Measurements from ENCODE around the gene TCERG1L. TPM values are rescaled to one million over a fixed set of nuclear protein-coding genes. Genes with fewer than 3 reads are reported as not detected.
"Not testable (repeated sequence)": the region's sequence is repeated elsewhere in the genome, so short reads cannot be mapped to it uniquely, and the experiment has no call there.

The TCERG1L gene
- total and polyA plus RNA-seq, 5 donors from 2014 or later: not detected

- no peak for ATAC-seq (ENCODE audit: low read depth in 2 of 2)
These were observed 130.6 kb downstream of the TCERG1L start for GRCh38 chr10:131180740-131181415.

GRCh38 chr10:131180086-131180485, 131.4 kb downstream of the TCERG1L start:
- no peaks in the 10 kb centered on the region for H3K36me3 Mint-ChIP-seq
- no peak overlapping the region for H3K4me3 Mint-ChIP-seq
- DNase-seq (no peak), ATAC-seq (ENCODE audit: low read depth in 2 of 2) (no peak)
- no peaks in the 10 kb centered on the region for H3K4me1 Mint-ChIP-seq
- Histone ChIP-seq H3K27ac (ENCODE audit: insufficient read depth, low read length, poor library complexity, severe bottlenecking) (no peak overlapping the region), H3K9me3 (ENCODE audit: control insufficient read depth in 2 of 2, low read length in 2 of 2) (peaks cover 0 to 10% of the 10 kb centered on the region in 2 experiments), H3K4me1 (ENCODE audit: control insufficient read depth, insufficient read depth, low read length, poor library complexity, severe bottlenecking) (no peaks in the 10 kb centered on the region), H3K36me3 (ENCODE audit: control insufficient read depth, insufficient read depth, low read length) (no peaks in the 10 kb centered on the region), H3K4me3 (ENCODE audit: low read depth, low read length) (no peak overlapping the region), H3K27me3 (ENCODE audit: control insufficient read depth, insufficient read depth, low read length) (no peaks in the 10 kb centered on the region)
- no peak overlapping the region for H3K27ac Mint-ChIP-seq
- H3K9me3 Mint-ChIP-seq: peaks cover 0 to 2% (median 0%) of the 10 kb centered on the region in 7 donors
- no peaks in the 10 kb centered on the region for H3K27me3 Mint-ChIP-seq

More at GRCh38 chr10:131180740-131181415, 130.6 kb downstream of the TCERG1L start:
- DNase-seq: no peak
- Histone ChIP-seq H3K27me3 (ENCODE audit: control insufficient read depth, insufficient read depth, low read length) (no peaks in the 10 kb centered on the region), H3K36me3 (ENCODE audit: control insufficient read depth, insufficient read depth, low read length) (no peaks in the 10 kb centered on the region), H3K4me1 (ENCODE audit: control insufficient read depth, insufficient read depth, low read length, poor library complexity, severe bottlenecking) (no peaks in the 10 kb centered on the region), H3K27ac (ENCODE audit: insufficient read depth, low read length, poor library complexity, severe bottlenecking) (no peak overlapping the region), H3K9me3 (ENCODE audit: control insufficient read depth in 2 of 2, low read length in 2 of 2) (peaks cover 0 to 2% of the 10 kb centered on the region in 2 experiments), H3K4me3 (ENCODE audit: low read depth, low read length) (no peak overlapping the region)
- H3K36me3 Mint-ChIP-seq: no peaks in the 10 kb centered on the region
- peaks cover 0 to 3% (median 0%) of the 10 kb centered on the region in 7 donors for H3K9me3 Mint-ChIP-seq
- no peaks in the 10 kb centered on the region for H3K4me1 Mint-ChIP-seq
- H3K4me3 Mint-ChIP-seq: no peak overlapping the region
- H3K27me3 Mint-ChIP-seq: no peaks in the 10 kb centered on the region
- H3K27ac Mint-ChIP-seq: no peak overlapping the region

- H3K36me3 Mint-ChIP-seq: no peaks in the 10 kb centered on the region
- Histone ChIP-seq H3K27me3 (ENCODE audit: control insufficient read depth, insufficient read depth, low read length) (no peaks in the 10 kb centered on the region), H3K36me3 (ENCODE audit: control insufficient read depth, insufficient read depth, low read length) (no peaks in the 10 kb centered on the region), H3K27ac (ENCODE audit: insufficient read depth, low read length, poor library complexity, severe bottlenecking) (no peak overlapping the region), H3K9me3 (ENCODE audit: control insufficient read depth in 2 of 2, low read length in 2 of 2) (peaks cover 0 to 11% of the 10 kb centered on the region in 2 experiments), H3K4me1 (ENCODE audit: control insufficient read depth, insufficient read depth, low read length, poor library complexity, severe bottlenecking) (no peaks in the 10 kb centered on the region), H3K4me3 (ENCODE audit: low read depth, low read length) (no peak overlapping the region)
- H3K27me3 Mint-ChIP-seq: no peaks in the 10 kb centered on the region
- no peak overlapping the region for H3K27ac Mint-ChIP-seq
- H3K9me3 Mint-ChIP-seq: peaks cover 0 to 4% (median 0%) of the 10 kb centered on the region in 7 donors
- DNase-seq (no peak), ATAC-seq (ENCODE audit: low read depth in 2 of 2) (no peak)
- no peaks in the 10 kb centered on the region for H3K4me1 Mint-ChIP-seq
- no peak overlapping the region for H3K4me3 Mint-ChIP-seq
These were observed 132.2 kb downstream of the TCERG1L start for GRCh38 chr10:131179361-131179760.

GRCh38 chr10:131178521-131179331, 132.8 kb downstream of the TCERG1L start:
- Mint-ChIP-seq H3K4me3 (no peak overlapping the region), H3K9me3 (peaks cover 0 to 4% (median 0%) of the 10 kb centered on the region in 7 donors), H3K27me3 (no peaks in the 10 kb centered on the region), H3K36me3 (no peaks in the 10 kb centered on the region), H3K4me1 (no peaks in the 10 kb centered on the region), H3K27ac (no peak overlapping the region)
- H3K27ac ChIP-seq (ENCODE audit: insufficient read depth, low read length, poor library complexity, severe bottlenecking): no peak overlapping the region
- no peak for DNase-seq
- no peaks in the 10 kb centered on the region for H3K4me1 ChIP-seq (ENCODE audit: control insufficient read depth, insufficient read depth, low read length, poor library complexity, severe bottlenecking)
- ATAC-seq (ENCODE audit: low read depth in 2 of 2): no peak
- no peak overlapping the region for H3K4me3 ChIP-seq (ENCODE audit: low read depth, low read length)
- H3K27me3 ChIP-seq (ENCODE audit: control insufficient read depth, insufficient read depth, low read length): no peaks in the 10 kb centered on the region
- no peaks in the 10 kb centered on the region for H3K36me3 ChIP-seq (ENCODE audit: control insufficient read depth, insufficient read depth, low read length)
- H3K9me3 ChIP-seq (ENCODE audit: control insufficient read depth in 2 of 2, low read length in 2 of 2): peaks cover 0 to 11% of the 10 kb centered on the region in 2 experiments

- no peaks in the 10 kb centered on the region for H3K4me1 Mint-ChIP-seq
- no peaks in the 10 kb centered on the region for H3K4me1 ChIP-seq (ENCODE audit: control insufficient read depth, insufficient read depth, low read length, poor library complexity, severe bottlenecking)
- peaks cover 0 to 2% (median 0%) of the 10 kb centered on the region in 7 donors for H3K9me3 Mint-ChIP-seq
- no peak for DNase-seq
- H3K4me3 ChIP-seq (ENCODE audit: low read depth, low read length): no peak overlapping the region
- no peak overlapping the region for H3K27ac Mint-ChIP-seq
- no peaks in the 10 kb centered on the region for H3K27me3 Mint-ChIP-seq
- H3K36me3 Mint-ChIP-seq: no peaks in the 10 kb centered on the region
- ATAC-seq (ENCODE audit: low read depth in 2 of 2): no peak
- no peaks in the 10 kb centered on the region for H3K36me3 ChIP-seq (ENCODE audit: control insufficient read depth, insufficient read depth, low read length)
- H3K27ac ChIP-seq (ENCODE audit: insufficient read depth, low read length, poor library complexity, severe bottlenecking): no peak overlapping the region
- peaks cover 0 to 11% of the 10 kb centered on the region in 2 experiments for H3K9me3 ChIP-seq (ENCODE audit: control insufficient read depth in 2 of 2, low read length in 2 of 2)
- H3K4me3 Mint-ChIP-seq: no peak overlapping the region
- H3K27me3 ChIP-seq (ENCODE audit: control insufficient read depth, insufficient read depth, low read length): no peaks in the 10 kb centered on the region
These were observed 133.8 kb downstream of the TCERG1L start for GRCh38 chr10:131177431-131178327.

GRCh38 chr10:131176907-131177306, 134.6 kb downstream of the TCERG1L start:
- no peaks in the 10 kb centered on the region for H3K36me3 Mint-ChIP-seq
- peak in 1 of 2 donors; percentile 11 for ATAC-seq (ENCODE audit: low read depth in 2 of 2)
- no peak overlapping the region for H3K4me3 Mint-ChIP-seq
- Histone ChIP-seq H3K4me3 (ENCODE audit: low read depth, low read length) (no peak overlapping the region), H3K27ac (ENCODE audit: insufficient read depth, low read length, poor library complexity, severe bottlenecking) (no peak overlapping the region), H3K27me3 (ENCODE audit: control insufficient read depth, insufficient read depth, low read length) (no peaks in the 10 kb centered on the region), H3K36me3 (ENCODE audit: control insufficient read depth, insufficient read depth, low read length) (no peaks in the 10 kb centered on the region), H3K4me1 (ENCODE audit: control insufficient read depth, insufficient read depth, low read length, poor library complexity, severe bottlenecking) (no peaks in the 10 kb centered on the region), H3K9me3 (ENCODE audit: control insufficient read depth in 2 of 2, low read length in 2 of 2) (peaks cover 0 to 11% of the 10 kb centered on the region in 2 experiments)
- no peaks in the 10 kb centered on the region for H3K27me3 Mint-ChIP-seq
- peaks cover 0 to 2% (median 0%) of the 10 kb centered on the region in 7 donors for H3K9me3 Mint-ChIP-seq
- H3K27ac Mint-ChIP-seq: no peak overlapping the region
- H3K4me1 Mint-ChIP-seq: no peaks in the 10 kb centered on the region
- DNase-seq: no peak

GRCh38 chr10:131176324-131176723, 135.2 kb downstream of the TCERG1L start:
- not testable (repeated sequence) for ATAC-seq (ENCODE audit: low read depth in 2 of 2); H3K4me1 Mint-ChIP-seq; H3K9me3 Mint-ChIP-seq; H3K27me3 ChIP-seq (ENCODE audit: control insufficient read depth, insufficient read depth, low read length); H3K36me3 ChIP-seq (ENCODE audit: control insufficient read depth, insufficient read depth, low read length); H3K4me3 Mint-ChIP-seq; H3K27ac ChIP-seq (ENCODE audit: insufficient read depth, low read length, poor library complexity, severe bottlenecking); H3K36me3 Mint-ChIP-seq; H3K27ac Mint-ChIP-seq; DNase-seq; H3K27me3 Mint-ChIP-seq; H3K4me3 ChIP-seq (ENCODE audit: low read depth, low read length); H3K4me1 ChIP-seq (ENCODE audit: control insufficient read depth, insufficient read depth, low read length, poor library complexity, severe bottlenecking)
- peaks cover 0 to 11% of the 10 kb centered on the region in 2 experiments for H3K9me3 ChIP-seq (ENCODE audit: control insufficient read depth in 2 of 2, low read length in 2 of 2)
